ENCODE data around the gene LNX1.
A peak's percentile ranks its signal among the peaks of the same experiment; 100 is the strongest.

LNX1 gene

DNA sequence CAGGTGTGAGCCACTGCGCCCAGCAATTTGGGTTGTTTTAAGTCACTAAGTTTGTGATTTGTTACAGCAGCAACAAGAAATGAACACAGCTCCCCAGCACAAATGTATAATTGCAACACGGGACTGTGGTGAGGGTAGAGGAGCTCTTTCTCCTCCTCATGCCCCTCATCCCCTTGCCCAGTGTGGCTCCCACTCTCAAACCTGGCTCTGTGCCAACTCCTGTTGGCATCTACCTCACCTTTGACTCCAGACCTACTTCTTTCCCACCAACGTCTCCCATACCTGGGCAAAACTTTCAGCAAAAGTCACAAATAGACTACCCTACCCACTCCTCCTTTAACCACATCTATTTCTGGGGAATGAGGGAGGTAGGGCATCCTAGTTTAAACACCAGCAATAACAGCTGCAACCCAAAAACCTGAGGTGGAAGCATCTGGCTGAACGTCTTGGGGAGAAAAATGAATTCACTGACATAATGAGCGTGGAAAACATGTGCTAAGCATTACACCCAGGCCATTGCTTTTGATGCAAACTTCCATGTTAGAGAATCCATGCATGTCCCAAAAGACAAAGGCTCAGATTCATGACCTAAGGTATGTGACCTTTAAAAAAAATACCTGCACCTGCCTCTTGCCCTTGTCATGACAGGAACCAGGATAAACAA, 19.2 kb downstream of the LNX1 start:
- no peak for DNase-seq

DNA sequence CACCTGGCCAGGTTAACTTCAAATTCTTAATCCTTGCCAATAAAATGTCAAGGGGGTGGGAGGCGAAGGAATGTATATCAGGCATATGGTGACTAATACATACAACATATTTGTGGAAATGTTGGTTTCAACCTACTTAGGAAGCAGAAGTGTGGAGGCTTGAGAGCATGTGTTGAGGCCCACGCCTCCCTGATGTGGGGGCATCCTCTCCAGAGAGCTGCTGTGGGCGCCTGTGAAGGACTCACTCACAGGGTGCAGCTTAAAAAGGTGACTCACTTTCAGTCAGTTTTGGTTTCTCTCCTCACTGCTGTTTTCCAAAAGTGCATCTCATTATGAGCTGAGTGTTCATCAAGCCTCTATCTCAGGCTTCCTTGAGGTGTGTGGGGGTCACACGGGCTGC, 27.5 kb downstream of the LNX1 start:
- peak; percentile 98 for DNase-seq

DNA sequence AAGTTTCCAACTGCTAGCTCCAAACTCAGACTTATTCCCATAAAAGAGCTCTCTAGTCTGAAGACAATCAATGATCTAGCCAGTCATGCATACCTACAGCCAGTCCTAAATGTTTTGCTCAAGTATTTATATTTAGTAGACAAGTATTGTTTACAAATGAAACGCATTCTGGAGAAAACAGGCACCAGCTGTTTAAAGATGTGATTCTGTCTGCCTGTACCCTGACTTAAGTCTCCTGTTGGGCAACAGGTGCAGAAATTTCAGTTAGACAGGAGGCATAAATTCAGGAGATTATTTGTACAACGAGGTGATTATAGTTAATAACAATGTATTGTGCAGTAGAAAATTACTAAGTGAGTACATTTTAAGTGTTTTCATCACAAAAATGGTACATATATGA, 28.9 kb downstream of the LNX1 start:
- no peak for DNase-seq

DNA sequence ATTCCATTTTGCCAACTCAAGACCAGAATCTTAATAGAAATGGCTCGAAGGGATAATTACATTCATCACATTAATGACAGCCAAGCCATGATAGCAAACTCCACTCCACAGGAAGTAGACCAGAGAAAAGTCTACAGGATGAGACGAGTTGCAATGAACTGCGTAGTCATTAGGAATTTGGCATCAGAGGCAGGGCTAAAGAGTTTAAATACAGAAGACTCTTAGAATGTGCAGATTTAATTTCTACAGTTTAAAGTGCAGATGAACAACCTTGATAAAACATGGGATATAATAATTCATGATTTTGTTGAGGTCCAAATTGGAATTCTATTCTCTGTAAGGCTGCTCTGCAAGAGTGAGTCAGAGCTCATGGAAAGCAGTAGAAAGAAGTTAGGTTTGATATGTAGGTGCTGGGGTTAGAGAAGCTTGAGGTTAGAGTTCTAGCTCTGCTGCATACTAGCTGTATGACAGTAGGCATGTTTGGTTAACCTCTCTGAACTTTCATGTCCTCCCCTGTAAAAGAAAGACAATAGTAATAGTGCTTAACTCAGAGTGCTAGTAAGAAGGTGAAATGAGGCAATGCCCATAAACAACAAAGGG, 32.2 kb downstream of the LNX1 start:
- DNase-seq: peak; percentile 72

DNA sequence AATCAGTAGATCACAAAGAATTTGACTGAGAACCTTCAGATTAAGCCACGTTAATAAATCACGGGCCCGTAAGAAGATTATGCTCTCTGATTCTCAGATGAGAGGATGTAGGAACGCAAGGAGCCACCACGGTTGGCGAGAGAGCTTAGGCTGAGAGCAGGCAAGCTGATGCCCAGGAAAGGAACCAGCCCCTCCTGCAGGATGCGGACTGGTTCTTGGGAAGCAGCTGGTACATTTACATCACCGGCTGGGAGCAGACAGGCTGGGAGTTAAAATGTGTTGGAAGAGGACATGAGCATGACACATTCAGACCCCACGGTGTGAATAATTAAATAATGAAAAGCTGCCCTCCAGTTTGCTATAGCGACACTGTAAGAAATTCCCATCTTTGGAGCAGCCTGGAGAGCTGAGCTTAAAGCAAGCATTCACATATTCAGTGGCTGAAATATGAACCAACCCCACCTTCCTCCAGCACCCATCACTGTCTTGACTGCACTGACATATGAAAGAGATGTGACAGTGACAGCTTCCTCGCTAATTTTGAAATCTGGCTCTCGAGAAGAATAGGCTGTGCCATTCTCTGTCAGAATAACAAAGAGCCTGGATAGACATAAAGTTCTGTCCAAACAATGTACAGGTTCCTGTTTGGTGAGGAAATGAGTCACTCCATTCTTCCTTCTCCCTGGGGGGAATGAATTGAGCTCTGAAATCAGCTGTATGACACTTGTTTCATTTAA, 33.1 kb downstream of the LNX1 start:
- peak; percentile 78 for DNase-seq

DNA sequence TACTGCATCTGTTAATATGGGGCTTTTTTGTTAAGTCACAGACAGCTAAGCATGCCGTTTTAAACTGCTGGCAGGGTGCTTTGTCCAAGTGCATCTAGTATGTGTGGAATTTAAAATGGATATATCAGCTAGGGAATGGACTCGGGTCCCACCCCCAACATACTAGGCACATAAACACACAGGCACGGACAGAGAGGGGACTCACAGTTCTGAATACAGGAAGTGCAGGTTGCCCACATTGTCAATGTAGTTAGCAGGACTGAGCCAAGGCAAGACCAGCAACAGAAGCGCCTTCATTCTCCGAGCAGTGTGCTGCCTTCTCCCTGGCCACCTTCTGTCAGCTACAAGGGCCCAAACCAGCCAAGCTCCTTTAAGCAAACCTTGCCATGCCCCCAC, 33.6 kb downstream of the LNX1 start:
- no peak for DNase-seq

DNA sequence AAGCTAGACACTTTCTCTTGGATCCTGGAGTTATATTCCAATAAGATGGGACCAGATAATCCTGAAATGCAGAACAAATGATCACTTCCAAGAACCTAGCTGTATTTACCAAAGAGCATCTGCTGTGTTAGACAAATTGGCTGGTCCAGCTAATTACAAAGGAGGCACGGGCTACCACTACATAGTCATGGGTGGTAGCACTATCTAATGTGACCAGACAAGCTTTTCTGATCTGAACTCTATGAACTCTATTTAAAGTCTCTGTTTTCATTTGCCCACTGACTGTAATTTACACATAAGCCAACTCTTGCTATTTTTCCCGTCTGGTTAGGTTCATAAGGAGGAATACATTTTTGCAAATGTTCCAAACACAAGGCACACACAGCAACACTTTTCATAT, 34.6 kb downstream of the LNX1 start:
- no peak for DNase-seq

DNA sequence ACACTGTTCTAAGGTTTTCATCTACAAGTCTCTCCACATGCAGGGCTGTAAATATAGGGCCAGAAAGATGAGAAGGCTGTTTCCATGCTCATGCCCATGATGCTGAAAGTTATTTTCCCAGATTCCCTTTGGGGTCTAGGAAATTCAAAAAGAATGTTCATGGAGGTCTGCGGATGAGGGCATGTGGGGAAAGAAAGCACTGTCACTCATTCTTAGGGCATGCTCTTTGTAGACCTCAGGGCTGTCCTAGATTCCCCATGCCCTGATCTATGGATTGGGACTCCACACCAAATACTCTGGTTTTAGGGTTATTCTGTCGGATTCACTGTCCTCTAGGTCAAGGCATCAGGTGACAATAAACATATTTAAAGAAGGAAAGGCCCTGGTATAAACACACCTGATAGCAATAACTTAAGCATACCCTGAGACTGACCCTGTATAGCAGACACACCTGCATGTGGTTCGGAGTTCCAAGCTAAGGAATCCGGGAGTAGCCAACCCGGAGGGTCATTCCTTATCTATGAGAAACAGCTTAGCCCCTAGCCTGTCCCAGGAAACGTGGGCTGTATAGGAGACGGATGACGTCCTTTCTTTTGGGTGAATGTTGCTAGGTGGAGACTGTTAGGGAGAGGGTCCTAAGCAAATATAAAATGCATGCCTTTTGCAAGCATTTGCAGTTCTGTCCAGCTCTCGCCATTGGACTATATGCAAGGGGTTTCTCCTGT, 37.6 kb downstream of the LNX1 start:
- DNase-seq: no peak

DNA sequence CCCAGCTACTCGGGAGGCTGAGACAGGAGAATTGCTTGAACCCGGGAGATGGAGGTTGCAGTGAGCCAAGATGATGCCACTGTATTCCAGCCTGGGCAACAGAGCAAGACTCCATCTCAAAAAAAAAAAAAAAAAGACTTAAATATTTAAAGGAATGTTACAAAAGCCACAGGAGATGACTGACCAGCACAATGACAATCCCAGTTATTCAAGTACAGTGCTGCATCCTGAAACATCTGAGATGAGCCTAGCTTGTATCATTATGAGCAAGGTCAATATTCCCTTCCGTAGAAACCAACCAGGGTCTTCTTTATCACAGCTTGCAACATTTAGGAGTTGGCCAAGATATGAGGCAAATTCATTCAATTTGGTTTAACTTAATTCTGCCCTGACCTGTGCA, 38.6 kb downstream of the LNX1 start:
- DNase-seq: no peak

DNA sequence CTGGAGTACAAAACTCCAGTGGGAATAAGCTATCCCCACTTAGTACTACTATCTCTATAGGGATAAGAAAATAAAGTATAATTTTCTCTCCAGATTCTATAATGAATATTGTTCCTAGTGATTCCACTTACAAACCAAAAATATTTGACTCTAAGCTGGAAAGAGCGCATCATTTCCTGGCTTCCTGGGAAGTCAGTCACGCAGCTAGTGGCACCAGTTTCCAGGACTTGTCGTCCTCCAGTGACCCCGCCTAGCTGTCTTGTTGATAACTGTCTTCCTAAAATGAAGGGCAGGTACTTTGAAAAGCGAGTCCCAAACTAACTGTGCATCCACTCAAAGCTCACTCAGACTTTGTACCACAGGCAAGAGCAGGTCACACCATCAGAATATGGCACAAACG, 39.3 kb downstream of the LNX1 start:
- peak; percentile 59 for DNase-seq

DNA sequence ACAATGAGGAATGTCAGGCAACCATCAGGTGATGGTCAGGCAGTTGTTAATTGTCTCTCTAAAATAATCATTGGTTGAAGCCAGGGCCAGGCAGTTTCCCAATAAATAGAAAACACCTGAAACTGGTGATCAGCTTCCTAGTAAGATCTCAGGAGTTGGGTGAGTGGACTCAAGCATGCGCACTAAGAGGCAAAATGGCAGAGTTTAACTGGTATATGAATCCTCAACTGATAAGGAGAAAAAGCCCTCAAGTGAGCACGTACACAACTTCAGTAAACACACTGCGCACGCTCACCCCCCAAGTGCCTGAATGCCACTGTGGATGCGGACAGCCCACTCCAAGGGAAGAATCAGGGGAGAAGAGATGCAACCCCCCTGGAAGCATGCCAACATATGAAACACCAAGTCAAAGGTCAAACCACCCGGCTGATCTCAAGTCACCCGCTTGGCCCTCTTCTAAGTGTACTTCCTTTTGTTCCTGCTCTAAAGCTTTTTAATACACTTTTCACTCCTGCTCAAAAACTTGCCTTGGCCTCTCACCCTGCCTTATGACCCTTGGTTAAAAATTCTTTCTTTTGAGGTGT, 39.9 kb downstream of the LNX1 start:
- DNase-seq: no peak

DNA sequence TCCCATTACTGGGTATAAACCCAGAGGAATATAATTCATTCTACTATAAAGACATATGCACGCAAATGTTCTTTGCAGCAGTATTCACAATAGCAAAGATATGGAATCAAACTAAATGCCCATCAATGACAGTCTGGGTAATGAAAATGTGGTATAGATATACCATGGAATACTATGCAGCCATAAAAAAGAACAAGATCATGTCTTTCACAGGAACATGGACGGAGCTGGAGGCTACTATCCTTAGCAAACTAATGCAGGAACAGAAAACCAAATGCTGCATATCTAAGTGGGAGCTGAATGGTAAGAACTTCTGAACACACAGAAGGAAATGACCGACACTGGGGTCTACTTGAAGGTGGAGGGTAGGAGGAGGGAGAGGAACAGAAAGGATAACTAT, 42.6 kb downstream of the LNX1 start:
- DNase-seq: no peak

DNA sequence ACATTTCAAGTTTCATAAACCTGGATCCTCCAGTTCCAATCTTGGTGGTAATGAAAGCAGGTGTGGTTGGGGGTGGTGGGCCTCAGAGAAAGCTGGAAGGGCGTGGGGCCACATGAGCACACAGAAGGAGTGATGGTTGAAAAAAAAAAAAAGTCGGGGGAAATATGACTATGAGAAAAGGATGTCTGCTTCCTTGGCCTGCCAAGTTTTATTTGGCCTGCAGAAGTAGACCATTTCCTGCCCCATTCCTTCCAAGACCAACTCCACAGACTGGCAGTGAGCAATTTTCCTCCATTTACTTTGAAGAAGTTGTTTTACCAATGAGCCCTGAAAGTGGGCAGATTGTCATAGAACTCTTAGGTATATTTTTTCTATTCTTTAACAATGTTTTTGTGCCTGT, 43.3 kb downstream of the LNX1 start:
- no peak for DNase-seq

DNA sequence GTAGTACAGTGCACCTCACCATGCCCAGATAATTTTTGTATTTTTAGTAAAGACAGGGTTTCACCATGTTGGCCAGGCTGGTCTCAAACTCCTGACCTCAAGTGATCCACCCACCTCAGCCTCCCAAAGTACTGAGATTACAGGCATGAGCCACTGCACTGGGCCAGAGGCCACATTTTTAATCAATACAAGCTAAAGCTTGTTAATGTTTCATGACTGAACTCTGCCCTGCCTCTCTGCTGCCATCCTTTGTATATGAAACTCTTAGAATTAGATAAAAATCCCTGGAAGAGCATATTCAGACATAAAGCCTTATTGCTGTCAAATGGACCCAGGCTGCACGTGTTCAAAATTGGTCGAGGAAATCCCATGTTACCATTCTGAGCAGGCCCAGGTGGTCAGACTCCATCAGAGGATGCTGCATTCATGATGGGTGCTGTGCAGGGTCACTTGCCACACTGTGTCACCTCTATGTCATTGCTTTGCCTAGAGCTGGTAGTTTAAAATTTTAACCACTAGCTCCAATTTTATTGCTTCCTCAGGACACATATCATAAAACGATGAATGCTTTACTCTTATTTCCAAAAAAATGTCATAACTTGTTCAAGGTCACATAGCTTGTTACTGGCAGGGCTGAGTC, 45.2 kb downstream of the LNX1 start:
- DNase-seq: no peak

DNA sequence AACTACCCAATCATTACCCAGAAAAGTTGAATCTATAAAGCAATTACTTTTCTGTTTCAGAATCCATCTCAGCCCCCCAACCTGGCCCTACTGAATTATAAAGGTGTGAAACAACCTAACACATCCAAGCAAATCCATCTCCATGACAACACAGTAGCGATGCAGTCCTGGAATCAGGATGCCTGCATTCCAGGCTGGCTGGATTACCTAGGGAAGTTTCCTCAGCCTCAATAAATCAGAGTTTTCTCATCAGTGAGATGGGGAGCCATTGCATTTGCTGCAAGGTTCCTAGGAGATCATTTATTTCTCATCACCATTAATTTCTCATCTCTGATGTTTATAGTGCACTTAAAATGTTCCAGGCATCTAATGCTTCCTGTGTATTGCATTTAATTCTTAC, 46.0 kb downstream of the LNX1 start:
- no peak for DNase-seq

DNA sequence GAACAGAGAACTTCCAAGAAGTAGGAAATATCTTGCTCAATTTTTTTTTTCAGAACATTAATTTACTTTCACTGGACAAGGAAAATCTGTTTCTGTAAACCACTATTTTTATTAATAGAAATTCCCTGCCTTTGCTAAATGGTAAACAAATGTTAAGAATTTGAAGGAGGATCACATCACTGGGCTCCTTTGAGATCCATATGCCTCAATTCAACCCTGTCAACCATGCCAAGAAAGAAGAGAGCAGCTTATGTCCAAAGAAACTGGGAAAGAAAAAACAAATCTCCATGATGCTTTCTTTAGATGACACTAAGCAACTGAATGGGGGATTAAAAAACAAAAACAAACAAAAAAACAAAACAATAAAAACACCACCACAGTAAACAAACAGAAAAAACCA, 47.7 kb downstream of the LNX1 start:
- DNase-seq: no peak

DNA sequence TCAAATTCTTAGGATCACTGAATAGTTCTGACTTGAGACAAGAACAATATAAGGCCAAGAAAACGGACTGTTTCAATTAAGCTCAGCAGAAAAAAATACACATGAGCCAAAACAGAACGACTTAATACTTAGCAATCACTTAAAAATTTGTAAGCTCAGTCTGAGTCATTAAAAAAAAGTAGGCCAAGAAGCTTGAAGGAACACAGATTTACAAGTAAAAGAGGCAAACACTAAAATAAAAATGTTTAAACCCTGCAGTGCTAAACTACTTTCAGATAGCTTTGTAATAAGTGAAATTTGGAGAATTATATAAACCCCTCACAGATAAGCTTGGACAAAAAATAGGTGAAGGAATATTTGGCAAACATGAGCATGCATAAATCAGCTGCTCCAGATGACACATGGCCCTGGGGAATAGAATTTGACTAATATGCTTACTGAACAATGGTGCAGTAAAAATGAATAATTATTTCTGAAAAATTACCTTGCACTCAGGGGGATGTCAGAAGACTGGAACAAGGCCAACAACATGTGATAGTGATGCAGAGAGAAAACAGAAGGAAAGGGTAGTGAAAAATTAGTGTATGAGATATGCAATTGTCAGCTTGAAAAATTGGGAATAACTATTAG, 49.6 kb downstream of the LNX1 start:
- peak; percentile 96 for DNase-seq

DNA sequence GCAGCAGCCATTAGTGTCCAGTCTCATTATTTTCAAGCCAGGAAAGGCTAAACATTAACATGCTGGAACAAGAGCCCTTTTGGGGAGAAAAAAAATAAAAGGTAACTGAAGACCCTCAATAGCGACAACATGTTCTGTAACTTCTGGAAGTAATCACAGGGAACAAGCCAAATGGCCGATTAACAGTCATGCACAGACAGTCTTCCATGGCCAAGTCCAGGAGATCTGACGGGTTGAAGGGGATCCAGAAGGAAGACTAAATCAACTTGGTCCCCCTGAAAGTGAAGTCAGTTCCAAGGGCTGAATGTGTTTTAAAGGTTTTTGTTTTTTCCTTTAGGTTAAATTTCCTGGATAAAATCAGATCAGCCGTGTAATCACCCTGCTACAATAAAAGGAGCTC, 52.5 kb downstream of the LNX1 start:
- no peak for DNase-seq

DNA sequence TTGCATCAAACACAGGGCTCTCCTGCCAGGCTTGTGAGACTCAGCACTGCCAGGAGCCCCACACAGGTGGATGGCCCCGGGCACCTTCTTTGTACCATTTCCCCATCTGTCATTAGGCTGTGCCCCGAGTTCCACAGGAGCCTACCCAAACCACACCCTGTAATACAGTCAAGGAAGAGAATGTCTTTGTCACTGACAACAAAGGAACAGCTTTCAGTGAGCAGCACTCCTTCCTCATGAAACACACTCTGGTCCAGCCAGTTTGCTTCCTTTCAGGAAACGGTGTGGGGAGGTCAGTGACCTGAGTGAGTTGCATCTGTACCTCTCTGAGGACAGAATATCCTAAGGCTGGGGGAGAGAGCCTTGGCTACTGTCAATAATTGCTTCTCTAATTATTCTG, 53.7 kb downstream of the LNX1 start:
- no peak for DNase-seq

DNA sequence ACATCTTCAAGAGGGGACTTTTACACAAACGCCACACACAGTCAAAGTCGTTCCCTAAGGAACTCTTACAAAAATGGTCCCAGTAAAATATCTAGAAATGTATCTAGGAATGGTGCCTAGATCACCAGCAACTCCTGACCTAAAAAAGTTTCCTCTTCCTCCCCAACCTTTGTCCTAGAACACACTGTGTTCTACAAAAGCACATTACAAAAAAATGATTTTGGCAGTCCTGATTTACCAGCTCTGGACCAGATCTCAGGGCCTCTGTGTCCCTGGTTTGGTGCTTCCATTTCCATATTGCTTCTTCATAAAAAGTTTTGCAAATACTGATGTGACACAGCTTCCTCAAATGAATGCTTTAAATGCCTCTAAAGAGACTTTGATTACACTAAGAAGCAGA, 55.0 kb downstream of the LNX1 start:
- no peak for DNase-seq

DNA sequence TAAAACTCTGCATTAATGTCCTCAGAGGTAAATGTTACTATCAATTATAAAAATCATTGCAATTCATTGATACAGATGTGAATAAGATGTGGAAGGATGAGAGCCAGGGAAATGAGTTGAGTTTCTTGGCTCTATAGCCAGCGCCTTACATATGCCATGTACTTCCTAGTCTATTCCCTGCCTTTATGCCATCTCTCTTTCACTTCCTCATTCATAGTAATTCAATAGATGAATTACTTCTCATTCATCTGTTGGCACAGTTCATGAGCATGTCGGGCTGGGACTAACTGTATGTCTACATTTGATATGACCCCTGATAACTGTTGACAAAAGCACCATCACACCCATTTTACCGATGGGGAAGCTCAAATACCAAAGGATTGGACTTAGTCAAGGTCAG, 55.7 kb downstream of the LNX1 start:
- no peak for DNase-seq

DNA sequence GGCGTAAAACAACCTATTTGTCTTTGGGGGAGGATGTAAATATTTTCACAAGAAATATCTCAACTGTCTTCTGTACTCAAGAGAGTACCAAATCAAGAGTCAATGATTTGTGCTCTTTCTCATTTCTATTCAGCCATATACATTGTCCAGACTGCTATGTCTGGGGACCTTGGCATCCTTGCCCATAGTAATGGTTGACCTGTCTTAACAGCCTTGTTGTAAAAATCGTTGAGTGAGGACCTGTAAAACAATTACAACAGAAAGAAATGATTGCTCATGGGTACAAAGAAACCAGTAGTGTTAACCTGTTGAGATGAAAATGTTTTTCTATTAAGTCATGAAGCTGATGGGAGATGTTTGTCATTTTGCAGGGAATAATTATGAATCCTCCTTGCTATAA, 56.6 kb downstream of the LNX1 start:
- no peak for DNase-seq

DNA sequence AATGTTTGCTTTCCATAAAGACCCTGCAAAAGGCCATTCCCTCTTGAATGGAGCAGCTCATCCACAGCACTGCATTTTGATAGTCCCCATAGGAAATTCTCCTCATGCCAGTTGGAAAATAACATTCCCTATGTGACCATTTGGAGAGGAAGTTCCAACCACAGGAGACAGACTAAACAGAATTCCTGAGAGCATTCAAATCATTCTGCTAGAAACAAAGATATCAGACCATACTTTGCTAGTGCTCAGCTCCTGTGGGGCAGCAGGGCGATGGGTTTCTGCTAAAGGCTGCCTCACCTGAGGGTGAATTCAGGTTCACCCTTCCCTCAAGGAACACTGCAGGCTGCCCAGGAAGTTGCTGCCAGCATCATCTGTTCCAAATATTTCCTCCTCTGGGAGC, 58.8 kb downstream of the LNX1 start:
- DNase-seq: peak; percentile 78
